22Rv1 (cell line): ENCODE data around the gene PRR19.

Experiments used
- CTCF ChIP-seq: fragments of 450-650 bp; IDR thresholded peaks from 2 replicates; pipeline ENCODE4 v1.5.1; 2017; ENCODE audit warnings: mild to moderate bottlenecking
- ZFX ChIP-seq: fragments of 450-650 bp; IDR thresholded peaks from 2 replicates; pipeline ENCODE4 v1.6.1; 2017; ENCODE audit warnings: antibody characterized with exemption, borderline replicate concordance

- no peak for TF ChIP-seq CTCF
- TF ChIP-seq ZFX = no peak
Observed at GRCh38 chr19:42349378-42350107, 47.6 kb downstream of the PRR19 start.
